Measurements from ENCODE around the gene PPP1R14B. TPM values are rescaled to one million over a fixed set of nuclear protein-coding genes. Genes with fewer than 3 reads are reported as not detected.
A peak's percentile ranks its signal among the peaks of the same experiment; 100 is the strongest.

The PPP1R14B gene
- total RNA-seq, 2 experiments from 2014 or later, result 238 to 242 TPM

GRCh38 chr11:64241491-64242374 is 5.0 kb downstream of the PPP1R14B start:
- peaks cover 32% of the 10 kb centered on the region for H3K4me1 Mint-ChIP-seq (ENCODE audit: low read depth)
- DNase-seq, result no peak
- no peaks in the 10 kb centered on the region for H3K9me3 Mint-ChIP-seq
- intact Hi-C loops (cut with micrococcal nuclease), result loop anchor here (1.0 to 10.0 kb wide), 7 partner anchors 11 to 873 kb away; partner anchors contain the start of genes BAD, DNAJC4, ESRRA and GPR137
- CTCF ChIA-PET, result interaction anchor here (0.6 to 3.7 kb wide), 9 partner anchors 9 to 403 kb away, joined by 3 to 19 read pairs (median 5); partner anchors contain the start of genes CATSPERZ, ESRRA, GPR137 and NUDT22
- H3K27me3 Mint-ChIP-seq, result no peaks in the 10 kb centered on the region
- POLR2A ChIA-PET, result interaction anchor here (0.5 to 4.3 kb wide), 16 partner anchors 9 to 99 kb away, joined by 3 to 14 read pairs (median 4); partner anchors contain the start of genes BAD, NUDT22, PRDX5 and STIP1
- H3K27ac Mint-ChIP-seq, result peak overlapping the region; percentile 98
- H3K4me3 Mint-ChIP-seq, result peak overlapping the region; percentile 89
- H3K36me3 Mint-ChIP-seq, result peaks cover 18% of the 10 kb centered on the region

DNA sequence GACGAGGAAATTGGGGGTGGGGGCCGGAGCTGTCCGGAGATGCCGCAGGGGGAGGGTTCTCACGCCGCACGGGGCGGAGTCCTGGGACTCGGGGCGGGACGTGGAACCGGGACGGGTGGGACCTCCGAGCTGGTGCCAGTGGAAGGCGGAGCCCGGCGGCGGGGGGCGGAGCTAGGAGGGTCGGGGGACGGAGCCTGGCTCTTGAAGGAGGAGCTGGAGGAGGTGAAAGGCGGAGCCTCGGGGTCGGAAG is 5.6 kb downstream of the PPP1R14B start:
- H3K4me3 Mint-ChIP-seq, result peak overlapping the region; percentile 89
- H3K36me3 Mint-ChIP-seq, result peaks cover 18% of the 10 kb centered on the region
- intact Hi-C loops (cut with micrococcal nuclease), result loop anchor here (1.0 to 10.0 kb wide), 7 partner anchors 11 to 874 kb away; partner anchors contain the start of genes BAD, DNAJC4, ESRRA and GPR137
- ChIA-PET POLR2A (interaction anchor here (0.5 to 4.3 kb wide), 14 partner anchors 9 to 100 kb away, joined by 3 to 14 read pairs (median 4); partner anchors contain the start of genes BAD, NUDT22, PRDX5 and STIP1), CTCF (interaction anchor here (0.6 to 3.7 kb wide), 8 partner anchors 15 to 403 kb away, joined by 3 to 19 read pairs (median 4); partner anchors contain the start of genes CATSPERZ, ESRRA, GPR137 and NUDT22)
- no peaks in the 10 kb centered on the region for H3K9me3 Mint-ChIP-seq
- no peaks in the 10 kb centered on the region for H3K27me3 Mint-ChIP-seq
- DNase-seq, result peak; percentile 100
- H3K4me1 Mint-ChIP-seq (ENCODE audit: low read depth), result peaks cover 32% of the 10 kb centered on the region
- peak overlapping the region; percentile 98 for H3K27ac Mint-ChIP-seq

DNA sequence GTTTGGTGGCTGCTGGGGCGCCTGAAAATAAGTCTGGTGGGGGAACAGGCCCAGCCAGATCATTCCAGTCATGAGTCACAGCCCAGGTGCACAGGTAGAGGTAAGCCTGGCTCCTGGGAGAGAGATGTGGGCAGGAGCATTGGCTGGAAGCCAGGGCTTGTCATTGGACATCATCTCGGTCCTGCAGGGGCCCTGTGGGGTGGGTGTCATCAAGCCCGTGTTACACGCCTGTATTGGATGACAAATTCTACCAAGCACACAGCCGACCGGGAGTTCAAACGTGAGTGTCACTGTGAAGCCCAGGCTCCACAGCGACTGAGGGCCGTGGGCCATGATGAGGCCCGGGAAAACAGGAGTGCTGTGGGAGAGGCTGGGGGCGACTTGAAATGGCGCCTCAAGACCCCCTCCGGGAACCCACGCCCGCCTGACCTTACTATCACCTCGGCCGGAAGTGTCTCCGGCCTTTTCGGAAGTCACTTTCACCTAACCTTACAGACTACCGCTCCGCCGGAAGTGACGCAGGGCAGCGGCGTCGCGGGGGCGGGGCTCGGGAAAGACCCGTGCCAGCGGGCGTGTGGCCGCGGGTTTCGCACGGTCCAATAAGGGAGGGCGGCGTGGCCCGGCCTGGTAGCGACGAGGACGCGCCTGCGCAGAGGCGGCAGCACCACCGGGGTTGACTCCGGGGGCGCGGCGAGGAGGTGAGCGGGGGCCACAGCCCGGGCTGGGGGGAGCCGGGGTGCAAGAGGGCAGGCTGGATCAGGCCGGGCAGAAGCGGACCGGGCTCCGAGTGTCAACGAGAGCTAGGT is 6.1 kb downstream of the PPP1R14B start, which contains the start of gene FKBP2:
FKBP2 (plus strand) TSS at position 661 of the 806 bp plus-strand sequence. CDS start 1,293 bp downstream, outside the sequence.
- CTCF ChIA-PET, result interaction anchor here (0.9 to 3.7 kb wide), 7 partner anchors 10 to 64 kb away, joined by 3 to 19 read pairs (median 5); partner anchors contain the start of genes CATSPERZ, ESRRA, GPR137 and NUDT22
- DNase-seq, result peak; percentile 98
- peak within 1 kb of the TSS; percentile 89 for H3K4me3 Mint-ChIP-seq
- H3K36me3 Mint-ChIP-seq, result peaks cover 18% of the 10 kb centered on the region
- no peaks in the 10 kb centered on the region for H3K27me3 Mint-ChIP-seq
- H3K9me3 Mint-ChIP-seq, result no peaks in the 10 kb centered on the region
- peak within 1 kb of the TSS; percentile 98 for H3K27ac Mint-ChIP-seq
- intact Hi-C loops (cut with micrococcal nuclease), result loop anchor here (1.0 to 10.0 kb wide), 9 partner anchors 10 to 874 kb away; partner anchors contain the start of genes BAD, DNAJC4, ESRRA and GPR137
- POLR2A ChIA-PET, result interaction anchor here (0.6 to 4.3 kb wide), 14 partner anchors 8 to 100 kb away, joined by 3 to 14 read pairs (median 4); partner anchors contain the start of genes BAD, NUDT22, PRDX5 and STIP1
- peaks cover 36% of the 10 kb centered on the region for H3K4me1 Mint-ChIP-seq (ENCODE audit: low read depth)

GRCh38 chr11:64239662-64240434 is 6.9 kb downstream of the PPP1R14B start:
- DNase-seq, result peak; percentile 53
- peaks cover 20% of the 10 kb centered on the region for H3K36me3 Mint-ChIP-seq
- peak overlapping the region; percentile 98 for H3K27ac Mint-ChIP-seq
- ChIA-PET POLR2A (interaction anchor here (1.0 to 4.3 kb wide), 2 partner anchors 13 to 30 kb away, joined by 3 to 14 read pairs; no protein-coding TSS in a partner anchor), CTCF (interaction anchor here (1.7 kb wide), 1 partner anchor 11 kb away, joined by 4 read pairs; no protein-coding TSS in a partner anchor)
- no peaks in the 10 kb centered on the region for H3K9me3 Mint-ChIP-seq
- peak overlapping the region; percentile 89 for H3K4me3 Mint-ChIP-seq
- intact Hi-C loops (cut with micrococcal nuclease), result loop anchor here (1.0 to 10.0 kb wide), 5 partner anchors 14 to 875 kb away; partner anchors contain the start of genes BAD, GPR137, NUDT22 and TM7SF2
- no peaks in the 10 kb centered on the region for H3K27me3 Mint-ChIP-seq
- peaks cover 43% of the 10 kb centered on the region for H3K4me1 Mint-ChIP-seq (ENCODE audit: low read depth)

GRCh38 chr11:64238999-64239398 is 7.7 kb downstream of the PPP1R14B start:
- Mint-ChIP-seq H3K9me3 (no peaks in the 10 kb centered on the region), H3K27ac (peak overlapping the region; percentile 39), H3K27me3 (no peaks in the 10 kb centered on the region), H3K4me1 (ENCODE audit: low read depth) (peaks cover 41% of the 10 kb centered on the region), H3K4me3 (no peak overlapping the region), H3K36me3 (peaks cover 20% of the 10 kb centered on the region)
- intact Hi-C loops (cut with micrococcal nuclease), result no loop called here
- no peak for DNase-seq
- POLR2A ChIA-PET, result interaction anchor here (4.3 kb wide), 1 partner anchor 31 kb away, joined by 14 read pairs; no protein-coding TSS in a partner anchor
- CTCF ChIA-PET, result interaction anchor here (1.6 to 1.8 kb wide), 3 partner anchors 12 to 52 kb away, joined by 4 read pairs; partner anchors contain the start of genes NUDT22 and TRPT1

DNA sequence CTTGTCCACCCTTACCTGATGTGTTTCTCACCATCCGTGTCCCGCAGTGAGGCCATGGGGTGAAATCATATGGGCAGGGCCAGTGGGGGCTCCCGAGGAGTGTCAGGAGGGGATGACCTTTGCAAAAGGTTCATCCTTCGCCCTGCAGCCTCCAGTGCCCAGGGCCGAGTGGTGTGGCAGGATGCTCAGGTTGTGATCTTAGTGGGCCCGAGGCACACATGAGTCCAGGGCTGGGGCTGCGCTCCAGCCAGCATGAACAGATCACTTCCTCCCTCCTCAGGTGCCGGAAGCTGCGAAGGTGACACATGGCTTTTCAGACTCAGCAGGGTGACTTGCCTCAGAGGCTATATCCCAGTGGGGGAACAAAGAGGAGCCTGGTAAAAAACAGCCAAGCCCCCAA is 8.7 kb downstream of the PPP1R14B start:
- Mint-ChIP-seq H3K27me3 (no peaks in the 10 kb centered on the region), H3K4me1 (ENCODE audit: low read depth) (peaks cover 31% of the 10 kb centered on the region), H3K36me3 (peaks cover 11% of the 10 kb centered on the region), H3K27ac (peak overlapping the region; percentile 39), H3K4me3 (no peak overlapping the region), H3K9me3 (no peaks in the 10 kb centered on the region)
- POLR2A ChIA-PET, result interaction anchor here (1.5 kb wide), 1 partner anchor 12 kb away, joined by 5 read pairs; the partner anchor contains the start of genes NUDT22 and TRPT1
- CTCF ChIA-PET, result interaction anchor here (1.6 to 2.2 kb wide), 3 partner anchors 12 to 51 kb away, joined by 4 to 11 read pairs (median 4); partner anchors contain the start of genes NUDT22, PLCB3 and TRPT1
- no peak for DNase-seq
- intact Hi-C loops (cut with micrococcal nuclease), result no loop called here

DNA sequence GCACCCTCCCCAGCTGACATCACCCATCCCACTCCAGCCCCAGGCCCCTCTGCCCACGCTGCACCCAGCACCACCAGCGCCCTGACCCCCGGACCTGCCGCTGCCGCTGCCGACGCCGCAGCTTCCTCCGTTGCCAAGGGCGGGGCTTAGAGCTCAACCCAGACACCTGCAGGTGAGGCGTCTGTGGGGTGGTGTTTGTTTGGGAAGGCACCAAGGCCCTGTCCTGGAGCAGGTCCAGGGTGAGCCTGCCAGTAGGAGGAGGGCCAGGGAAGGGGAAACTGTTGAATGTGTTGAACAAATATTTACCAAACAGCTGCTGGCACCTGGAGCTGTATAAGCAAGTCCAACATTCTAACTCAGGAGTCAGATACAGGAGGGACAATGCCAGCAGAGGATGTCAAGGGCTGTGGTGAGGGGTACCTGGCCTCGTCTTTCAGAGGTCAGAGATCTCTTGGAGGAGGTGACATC is 9.2 kb downstream of the PPP1R14B start:
- Mint-ChIP-seq H3K9me3 (no peaks in the 10 kb centered on the region), H3K4me1 (ENCODE audit: low read depth) (peaks cover 26% of the 10 kb centered on the region), H3K27ac (peak overlapping the region; percentile 43), H3K27me3 (no peaks in the 10 kb centered on the region), H3K36me3 (peaks cover 11% of the 10 kb centered on the region), H3K4me3 (no peak overlapping the region)
- ChIA-PET CTCF (interaction anchor here (1.6 to 2.2 kb wide), 4 partner anchors 11 to 67 kb away, joined by 4 to 11 read pairs (median 6); partner anchors contain the start of genes ESRRA, NUDT22, PLCB3 and TRPT1), POLR2A (interaction anchor here (1.5 to 1.9 kb wide), 2 partner anchors 11 to 31 kb away, joined by 5 to 12 read pairs; partner anchors contain the start of genes FERMT3, NUDT22 and TRPT1)
- no peak for DNase-seq
- intact Hi-C loops (cut with micrococcal nuclease), result no loop called here

DNA sequence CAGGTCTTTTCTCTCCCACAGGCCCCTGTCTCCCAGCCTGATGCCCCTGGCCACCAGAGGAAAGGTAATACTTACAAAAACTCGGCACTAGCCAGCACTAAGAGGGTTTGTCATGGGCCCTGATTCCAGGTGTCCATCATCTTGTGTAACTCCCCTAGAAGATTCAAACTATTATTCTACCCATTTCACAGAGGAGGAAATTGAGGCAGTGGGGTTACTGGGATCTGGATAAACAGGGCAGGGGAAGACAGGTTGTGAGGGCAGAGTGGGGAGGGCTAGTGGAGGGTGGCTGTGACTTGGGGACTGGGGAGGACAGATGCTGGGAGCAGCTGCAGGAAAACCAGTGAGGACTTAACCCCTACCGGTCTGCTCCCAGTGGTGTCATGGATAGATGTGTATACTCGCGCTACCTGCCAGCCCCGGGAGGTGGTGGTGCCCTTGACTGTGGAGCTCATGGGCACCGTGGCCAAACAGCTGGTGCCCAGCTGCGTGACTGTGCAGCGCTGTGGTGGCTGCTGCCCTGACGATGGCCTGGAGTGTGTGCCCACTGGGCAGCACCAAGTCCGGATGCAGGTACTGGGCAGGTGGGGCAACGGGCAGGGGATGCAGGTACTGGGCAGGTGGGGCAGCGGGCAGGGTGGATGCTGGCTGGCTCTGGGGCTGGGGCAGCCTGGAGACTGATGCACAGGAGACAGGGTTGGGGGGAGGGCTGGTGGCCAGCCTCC is 11.1 kb downstream of the PPP1R14B start:
- ChIA-PET CTCF (interaction anchor here (1.1 to 3.4 kb wide), 5 partner anchors 10 to 97 kb away, joined by 3 to 14 read pairs (median 4); partner anchors contain the start of gene ESRRA), POLR2A (interaction anchor here (1.2 to 1.9 kb wide), 2 partner anchors 29 to 50 kb away, joined by 3 to 12 read pairs; partner anchors contain the start of genes FERMT3 and STIP1)
- Mint-ChIP-seq H3K4me3 (peak overlapping the region; percentile 83), H3K4me1 (ENCODE audit: low read depth) (peaks cover 32% of the 10 kb centered on the region), H3K9me3 (no peaks in the 10 kb centered on the region), H3K27ac (peak overlapping the region; percentile 35), H3K36me3 (peaks cover 10% of the 10 kb centered on the region), H3K27me3 (no peaks in the 10 kb centered on the region)
- intact Hi-C loops (cut with micrococcal nuclease), result no loop called here
- DNase-seq, result no peak

DNA sequence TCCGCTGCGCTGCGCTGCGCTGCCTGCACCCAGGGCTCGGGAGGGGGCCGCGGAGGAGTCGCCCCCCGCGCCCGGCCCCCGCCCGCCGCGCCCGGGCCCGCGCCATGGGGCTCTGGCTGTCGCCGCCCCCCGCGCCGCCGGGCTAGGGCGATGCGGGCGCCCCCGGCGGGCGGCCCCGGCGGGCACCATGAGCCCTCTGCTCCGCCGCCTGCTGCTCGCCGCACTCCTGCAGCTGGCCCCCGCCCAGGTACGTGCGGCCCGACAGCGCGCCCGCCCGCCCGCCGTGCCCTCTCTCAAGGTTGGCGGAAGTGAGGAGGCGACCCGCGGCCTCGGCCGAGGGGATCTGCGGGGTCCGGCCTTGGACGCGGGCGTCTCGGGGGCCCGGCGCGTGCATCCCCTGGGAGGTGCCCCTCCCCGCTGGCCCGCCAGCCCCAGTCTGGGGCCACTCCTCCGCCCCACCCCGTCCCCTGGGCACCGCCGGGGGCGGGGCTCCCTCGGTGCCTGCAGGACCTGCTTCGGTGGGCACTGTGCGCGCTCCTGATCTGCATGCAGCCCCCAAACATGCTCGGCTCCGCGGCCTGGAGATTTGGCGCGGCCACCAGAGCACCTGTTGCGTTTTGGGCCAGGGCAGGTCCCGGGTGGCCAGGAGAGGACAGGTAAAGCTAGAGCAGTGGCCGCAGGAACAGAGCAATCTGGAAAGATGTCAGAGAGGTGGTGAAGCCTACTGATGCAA is 11.9 kb downstream of the PPP1R14B start:
- H3K27me3 Mint-ChIP-seq, result no peaks in the 10 kb centered on the region
- ChIA-PET CTCF (interaction anchor here (1.1 to 3.4 kb wide), 5 partner anchors 10 to 97 kb away, joined by 3 to 14 read pairs (median 4); partner anchors contain the start of gene CATSPERZ), POLR2A (no interaction called here)
- H3K4me3 Mint-ChIP-seq, result peak overlapping the region; percentile 83
- DNase-seq, result peak; percentile 55
- H3K36me3 Mint-ChIP-seq, result peaks cover 6% of the 10 kb centered on the region
- H3K27ac Mint-ChIP-seq, result peak overlapping the region; percentile 35
- peaks cover 25% of the 10 kb centered on the region for H3K4me1 Mint-ChIP-seq (ENCODE audit: low read depth)
- no peaks in the 10 kb centered on the region for H3K9me3 Mint-ChIP-seq
- intact Hi-C loops (cut with micrococcal nuclease), result no loop called here

Measured in activated CD4-positive, alpha-beta memory T cell treated with anti-CD3 and anti-CD28 coated beads for 36 hours (primary cell).